K562 (cell line): ENCODE measurements around the gene GABRR3. TPM values are rescaled to one million over a fixed set of nuclear protein-coding genes. Genes with fewer than 3 reads are reported as not detected.

Source experiments
- ATAC-seq: fragments of 200-7000 bp; cut with Tn5 transposase; 3 replicates; pipeline ENCODE4 v1.9.1; 2020; ENCODE audit warnings: moderate library complexity
- BruUV-seq: library from RNA; stranded (reverse); fragments of 400-500 nt; replicated peaks from 2 replicates; lab custom pipeline; 2021; lab: Mats Ljungman, UMichigan
- CTCF ChIA-PET: fragments of 300-600 bp; formaldehyde crosslinking; extraction: SDS; loops from one replicate; lab custom pipeline; 2021; ENCODE audit warnings: low intra/inter-chr PET ratio; lab: Yijun Ruan, JAX
- POLR2A ChIA-PET: fragments of 300-600, 350-650 bp; sonication (Branson Sonifier 250); formaldehyde crosslinking; extraction: SDS; loops from one replicate; lab custom pipeline; 2021; ENCODE audit warnings: antibody characterized with exemption, inconsistent platforms; lab: Yijun Ruan, JAX
- DNase-seq, 4 experiments: peaks; one replicate each; pipeline versions ENCODE4 v3.0.0 to v3.0.0-alpha.2; 2011 to 2018; ENCODE audit warnings: low spot score in 3 of 4, mixed read lengths in 3 of 4; ENCODE audit errors: extremely low read depth in 1 of 4
- FAIRE-seq: peaks from 2 replicates; lab custom pipeline; 2011; peaks lifted over from hg19 to GRCh38; lab: Jason Lieb, UNC
- H2AFZ ChIP-seq: 2 replicates; pipeline ENCODE4 v1.6.0; 2011; ENCODE audit warnings: low read depth, low read length, control low read depth, inconsistent platforms
- H3K27ac ChIP-seq: fragments of 200-600 bp; 3 replicates; pipeline ENCODE4 v1.8.0; 2011; ENCODE audit warnings: low read depth, mild to moderate bottlenecking, control low read depth, inconsistent platforms, low read length, moderate library complexity, mixed read lengths; ENCODE audit errors: extremely low read depth
- H3K27me3 ChIP-seq, 2 experiments: fragments of 300-600 bp in 1 of 2; 2 replicates in 1 of 2; 3 replicates in 1 of 2; pipeline versions ENCODE4 v1.6.0 to v1.8.0; 2011; ENCODE audit warnings: inconsistent platforms in 2 of 2, low read length in 2 of 2, mild to moderate bottlenecking in 1 of 2, mixed read lengths in 1 of 2, moderate library complexity in 1 of 2; ENCODE audit not compliant: control insufficient read depth in 2 of 2, insufficient read depth in 2 of 2
- H3K36me3 ChIP-seq: fragments of 300-600 bp; 3 replicates; pipeline ENCODE4 v1.8.0; 2011; ENCODE audit warnings: mild to moderate bottlenecking, low read length, inconsistent platforms; ENCODE audit not compliant: control insufficient read depth, insufficient read depth
- H3K4me1 ChIP-seq, 2 experiments: fragments of 200-600 bp in 1 of 2; replicated peaks in 1 of 2; 2 replicates in 1 of 2; 3 replicates in 1 of 2; pipeline versions ENCODE4 v1.5.1 to v1.8.0; 2011; ENCODE audit warnings: inconsistent platforms in 2 of 2, low read length in 2 of 2, mild to moderate bottlenecking in 1 of 2, mixed read lengths in 1 of 2, moderate library complexity in 1 of 2; ENCODE audit not compliant: control insufficient read depth in 2 of 2, insufficient read depth in 2 of 2
- H3K4me2 ChIP-seq: 2 replicates; pipeline ENCODE4 v1.6.1; 2011; ENCODE audit warnings: low read length, control low read depth, inconsistent platforms, mixed read lengths; ENCODE audit not compliant: insufficient read depth
- H3K4me3 ChIP-seq: fragments of 200-600 bp; sonication (generic), shearing (Covaris generic); 2 replicates; pipeline ENCODE4 v1.5.1; 2016; ENCODE audit warnings: control low read depth, inconsistent platforms
- H3K79me2 ChIP-seq: fragments of 200-600 bp; 3 replicates; pipeline ENCODE4 v1.8.0; 2011; ENCODE audit warnings: low read length, inconsistent platforms; ENCODE audit not compliant: control insufficient read depth, insufficient read depth
- H3K9ac ChIP-seq, 2 experiments: 2 replicates each; pipeline versions ENCODE4 v1.6.0 to v1.6.1; 2011; ENCODE audit warnings: low read depth in 2 of 2, low read length in 2 of 2, control low read depth in 1 of 2, inconsistent platforms in 1 of 2, mild to moderate bottlenecking in 1 of 2, mixed read lengths in 1 of 2; ENCODE audit not compliant: insufficient read depth in 1 of 2
- H3K9me1 ChIP-seq: one replicate; pipeline ENCODE4 v1.6.0; 2011; ENCODE audit warnings: inconsistent platforms, mild to moderate bottlenecking, low read length, moderate library complexity; ENCODE audit not compliant: control insufficient read depth, insufficient read depth
- H3K9me3 ChIP-seq: replicated peaks from 2 replicates; pipeline ENCODE4 v1.5.1; 2011; ENCODE audit warnings: low read depth, low read length, inconsistent platforms; ENCODE audit not compliant: control insufficient read depth, insufficient read depth
- H4K20me1 ChIP-seq: replicated peaks from 2 replicates; pipeline ENCODE4 v1.6.1; 2011; ENCODE audit warnings: low read length, inconsistent platforms, mixed read lengths; ENCODE audit not compliant: control insufficient read depth, insufficient read depth
- CBX8 ChIP-seq: fragments of 200-600 bp; sonication (generic); IDR thresholded peaks from 2 replicates; pipeline ENCODE4 v1.6.1; 2012; ENCODE audit warnings: borderline replicate concordance, mixed run types, low read depth, mild to moderate bottlenecking, moderate library complexity, mixed read lengths, low read length, control low read depth, inconsistent platforms; ENCODE audit not compliant: poor library complexity, severe bottlenecking; ENCODE audit errors: extremely low read depth
- GABPB2 ChIP-seq: fragments of 250-450 bp; sonication (Bioruptor Pico); conservative IDR thresholded peaks from 2 replicates; pipeline ENCODE4 v1.5.1; 2021; ENCODE audit warnings: mild to moderate bottlenecking
- MED1 ChIP-seq: sonication (generic); formaldehyde crosslinking; IDR thresholded peaks from 2 replicates; pipeline ENCODE4 v1.8.1; 2023; ENCODE audit warnings: missing genetic modification reagents, borderline replicate concordance
- POLR2B ChIP-seq: fragments of 450-650 bp; IDR thresholded peaks from 2 replicates; pipeline ENCODE4 v1.6.1; 2018; ENCODE audit warnings: low read depth; ENCODE audit not compliant: partially characterized antibody
- RFX5 ChIP-seq: IDR thresholded peaks from 2 replicates; pipeline ENCODE4 v1.6.1; 2011; ENCODE audit warnings: low read depth, mild to moderate bottlenecking, improper control_type of control experiment, low read length
- RREB1 ChIP-seq: fragments of 250-450 bp; sonication (Bioruptor Pico); IDR thresholded peaks from 2 replicates; pipeline ENCODE4 v1.4.0; 2020
- SRF ChIP-seq, 2 experiments: fragments of 250-450, 450-650 bp in 1 of 2; sonication (Bioruptor Pico) in 1 of 2; sonication (generic) in 1 of 2; formaldehyde crosslinking; IDR thresholded peaks; 2 replicates each; pipeline versions ENCODE4 v1.5.0 to v1.5.1; 2020 to 2022; ENCODE audit warnings: mild to moderate bottlenecking in 1 of 2, missing genetic modification reagents in 1 of 2
- STAT6 ChIP-seq: sonication (generic); formaldehyde crosslinking; IDR thresholded peaks from 2 replicates; pipeline ENCODE4 v1.8.1; 2023; ENCODE audit warnings: mild to moderate bottlenecking, missing genetic modification reagents
- ZBTB33 ChIP-seq: sonication (generic); formaldehyde crosslinking; IDR thresholded peaks from 2 replicates; pipeline ENCODE4 v1.8.1; 2023; ENCODE audit warnings: mild to moderate bottlenecking, missing genetic modification reagents
- ZNF174 ChIP-seq: fragments of 250-450 bp; sonication (Bioruptor Pico); IDR thresholded peaks from 2 replicates; pipeline ENCODE4 v1.4.0; 2020; ENCODE audit warnings: mild to moderate bottlenecking
- ZNF511 ChIP-seq: sonication (generic); formaldehyde crosslinking; IDR thresholded peaks from 2 replicates; pipeline ENCODE4 v1.8.0; 2022; ENCODE audit warnings: mild to moderate bottlenecking, missing genetic modification reagents
- WGBS: fragments of 100-300 bp; shearing (Covaris generic); methylation state at CpG from one replicate; pipeline ENCODE4 v1.1.6; 2016; ENCODE audit warnings: low coverage, mixed read lengths; ENCODE audit not compliant: insufficient coverage; ENCODE audit errors: missing lambda C conversion rate; 5-methylcytosine and 5-hydroxymethylcytosine counted together
- in situ Hi-C: fragments of 300-500 bp; cut with MboI; formaldehyde crosslinking; loops from 4 replicates; pipeline ENCODE4 v1.15.0; 2018; ENCODE audit warnings: inconsistent platforms, mixed read lengths
- intact Hi-C: fragments of 100-400 bp; cut with micrococcal nuclease; formaldehyde crosslinking; loops from 2 replicates; pipeline ENCODE4 v1.14.2; 2022
- polyA plus RNA-seq, 8 experiments: library from polyadenylated mRNA; depleted of rRNA in 4 of 8; stranded (reverse) in 5 of 8; unstranded in 3 of 8; fragments of >200 nt; fragmentation: Nextera tagmentation in 2 of 8; fragmentation: Illumina TruSeq in 1 of 8; extraction: Ambion mirVana in 2 of 8; extraction: Trizol in 1 of 8; gene quantifications; 2 replicates each; pipeline versions ENCODE4 v1.2.1 to v1.2.3, GENCODE V29; 2011 to 2014; ENCODE audit warnings: inconsistent platforms in 1 of 8, missing spikeins in 1 of 8
- total RNA-seq, 7 experiments: library from RNA; depleted of rRNA in 6 of 7; stranded (reverse); fragments of >200 nt in 6 of 7; fragmentation: Illumina TruSeq in 2 of 7; extraction: Trizol in 2 of 7; gene quantifications; 2 replicates each; pipeline versions ENCODE4 v1.2.1 to v1.2.3, GENCODE V29; 2011 to 2021; ENCODE audit warnings: low replicate concordance in 1 of 7

The GABRR3 gene
- total and polyA plus RNA-seq, 9 of the 15 experiments (the other 6 are each of a cell fraction or from before 2014, with no cell fraction given): not detected

GRCh38 chr3:97958396-97958795 is 76.7 kb downstream of the GABRR3 start:
- ChIA-PET POLR2A (no interaction called here), CTCF (no interaction called here)
- H3K9me1 ChIP-seq: peaks cover 3% of the 10 kb centered on the region
- no peaks in the 10 kb centered on the region for H3K9me3 ChIP-seq
- H4K20me1 ChIP-seq: no peaks in the 10 kb centered on the region
- intact Hi-C loops (no loop called here), in situ Hi-C loops (no loop called here)
- FAIRE-seq (no peak), DNase-seq (no peak), ATAC-seq (no peak)
- no peak overlapping the region for H2AFZ ChIP-seq
- H3K4me2 ChIP-seq: no peak overlapping the region
- peaks cover 52% of the 10 kb centered on the region; the same call in 2 of the 3 replicates for H3K36me3 ChIP-seq
- H3K9ac ChIP-seq: no peak overlapping the region
- no peak overlapping the region for H3K4me3 ChIP-seq
- H3K79me2 ChIP-seq: peaks cover 6% of the 10 kb centered on the region; the same call in 1 of the 3 replicates
- 93% methylated on average over 2 of the region's 2 CpGs for WGBS
- H3K4me1 ChIP-seq: no peaks in the 10 kb centered on the region; a peak in 2 of 5 replicates
- no TSS peak for BruUV-seq
- no peaks in the 10 kb centered on the region for H3K27me3 ChIP-seq
- H3K27ac ChIP-seq: no peak overlapping the region
- TF ChIP-seq POLR2B (no peak), ZNF511 (CRISPR knock-in tag) (no peak), ZBTB33 (CRISPR knock-in tag) (no peak), GABPB2 (CRISPR knock-in tag) (no peak), STAT6 (no peak), SRF (CRISPR knock-in tag; IDR thresholded peaks at IDR 0.05) (no peak), MED1 (CRISPR knock-in tag) (no peak), CBX8 (no peak), RREB1 (no peak), ZNF174 (CRISPR knock-in tag) (no peak), RFX5 (no peak)
